HFF-Myc (cell line): ENCODE results near the gene ZFPM1.
A peak's percentile ranks its signal among the peaks of the same experiment; 100 is the strongest.

ENCODE experiments used
- DNase-seq: peaks from one replicate; pipeline ENCODE4 v3.0.0-alpha.2; 2011; ENCODE audit warnings: low read depth; ENCODE audit errors: extremely low read depth
- H3K4me3 ChIP-seq: replicated peaks from 2 replicates; pipeline ENCODE4 v1.5.1; 2011; ENCODE audit warnings: low read depth, mild to moderate bottlenecking, control low read depth, low read length
- CTCF ChIP-seq: IDR thresholded peaks from 2 replicates; pipeline ENCODE4 v1.5.1; 2012; ENCODE audit warnings: mild to moderate bottlenecking, low read depth, low read length, control low read depth; ENCODE audit errors: missing control alignments

ZFPM1 gene

GRCh38 chr16:88442727-88443576, 10.1 kb upstream of the ZFPM1 start:
- H3K4me3 ChIP-seq, result no peak overlapping the region
- no peak for DNase-seq
- TF ChIP-seq CTCF, result peak; percentile 90

GRCh38 chr16:88444826-88445582, 8.1 kb upstream of the ZFPM1 start:
- H3K4me3 ChIP-seq, result no peak overlapping the region
- no peak for TF ChIP-seq CTCF
- no peak for DNase-seq

- no peak for DNase-seq
- no peak overlapping the region for H3K4me3 ChIP-seq
- no peak for TF ChIP-seq CTCF
Measured at GRCh38 chr16:88445583-88445960, 7.5 kb upstream of the ZFPM1 start.

GRCh38 chr16:88446061-88446460, 7.0 kb upstream of the ZFPM1 start:
- TF ChIP-seq CTCF, result no peak
- no peak overlapping the region for H3K4me3 ChIP-seq
- DNase-seq, result no peak

- no peak for DNase-seq
- no peak overlapping the region for H3K4me3 ChIP-seq
- TF ChIP-seq CTCF, result no peak
Measured at GRCh38 chr16:88446736-88447135, 6.3 kb upstream of the ZFPM1 start.

GRCh38 chr16:88447881-88448280, 5.2 kb upstream of the ZFPM1 start:
- H3K4me3 ChIP-seq, result no peak overlapping the region
- no peak for DNase-seq
- no peak for TF ChIP-seq CTCF
